ENCODE data around the gene TMEM208. TPM values are rescaled to one million over a fixed set of nuclear protein-coding genes. Genes with fewer than 3 reads are reported as not detected.

The TMEM208 gene
- total RNA-seq, 2 experiments from 2014 or later: 13.6 to 31.2 TPM

- no peaks in the 10 kb centered on the region for H3K27me3 Mint-ChIP-seq
- CTCF ChIA-PET: no interaction called here
- no peaks in the 10 kb centered on the region for H3K9me3 Mint-ChIP-seq (ENCODE audit: low read depth)
- POLR2A ChIA-PET: no interaction called here
- intact Hi-C loops (cut with DNase I, micrococcal nuclease): no loop called here
- DNase-seq (no peak), ATAC-seq (no peak)
- H3K4me3 Mint-ChIP-seq: no peak overlapping the region
- peaks cover 8% of the 10 kb centered on the region for H3K4me1 Mint-ChIP-seq
- no peak overlapping the region for H3K27ac Mint-ChIP-seq
- peaks cover 37% of the 10 kb centered on the region for H3K36me3 Mint-ChIP-seq (ENCODE audit: low read depth)
Measured at GRCh38 chr16:67200491-67200890, 26.4 kb upstream of the TMEM208 start.

- peaks cover 2% of the 10 kb centered on the region for H3K4me1 Mint-ChIP-seq
- CTCF ChIA-PET: no interaction called here
- H3K27me3 Mint-ChIP-seq: no peaks in the 10 kb centered on the region
- intact Hi-C loops (cut with DNase I, micrococcal nuclease): no loop called here
- H3K27ac Mint-ChIP-seq: no peak overlapping the region
- DNase-seq: no peak
- POLR2A ChIA-PET: no interaction called here
- no peaks in the 10 kb centered on the region for H3K9me3 Mint-ChIP-seq (ENCODE audit: low read depth)
- H3K4me3 Mint-ChIP-seq: no peak overlapping the region
- H3K36me3 Mint-ChIP-seq (ENCODE audit: low read depth): peaks cover 30% of the 10 kb centered on the region
- no peak for ATAC-seq
Measured at GRCh38 chr16:67201411-67202345, 25.3 kb upstream of the TMEM208 start.

- ChIA-PET POLR2A (no interaction called here), CTCF (interaction anchor here (0.6 kb wide), 1 partner anchor 246 kb away, joined by 3 read pairs; no protein-coding TSS in a partner anchor)
- intact Hi-C loops (cut with DNase I, micrococcal nuclease): no loop called here
- Mint-ChIP-seq H3K9me3 (ENCODE audit: low read depth) (no peaks in the 10 kb centered on the region), H3K36me3 (ENCODE audit: low read depth) (peaks cover 26% of the 10 kb centered on the region), H3K27ac (no peak overlapping the region), H3K4me1 (no peaks in the 10 kb centered on the region), H3K4me3 (no peak overlapping the region), H3K27me3 (no peaks in the 10 kb centered on the region)
- ATAC-seq (no peak), DNase-seq (no peak)
Measured at GRCh38 chr16:67202426-67202825, 24.5 kb upstream of the TMEM208 start.

- H3K4me3 Mint-ChIP-seq: no peak overlapping the region
- H3K27me3 Mint-ChIP-seq: no peaks in the 10 kb centered on the region
- no peak for ATAC-seq
- H3K4me1 Mint-ChIP-seq: no peaks in the 10 kb centered on the region
- no peak for DNase-seq
- H3K9me3 Mint-ChIP-seq (ENCODE audit: low read depth): no peaks in the 10 kb centered on the region
- H3K36me3 Mint-ChIP-seq (ENCODE audit: low read depth): peaks cover 21% of the 10 kb centered on the region
- intact Hi-C loops (cut with DNase I, micrococcal nuclease): no loop called here
- POLR2A ChIA-PET: no interaction called here
- no peak overlapping the region for H3K27ac Mint-ChIP-seq
- CTCF ChIA-PET: interaction anchor here (0.6 kb wide), 1 partner anchor 247 kb away, joined by 3 read pairs; no protein-coding TSS in a partner anchor
Measured at GRCh38 chr16:67202956-67203493, 23.9 kb upstream of the TMEM208 start.

GRCh38 chr16:67204076-67204475 is 22.9 kb upstream of the TMEM208 start:
- Mint-ChIP-seq H3K4me1 (no peaks in the 10 kb centered on the region), H3K4me3 (no peak overlapping the region), H3K9me3 (ENCODE audit: low read depth) (no peaks in the 10 kb centered on the region), H3K27ac (no peak overlapping the region), H3K36me3 (ENCODE audit: low read depth) (peaks cover 15% of the 10 kb centered on the region), H3K27me3 (no peaks in the 10 kb centered on the region)
- ATAC-seq: no peak
- POLR2A ChIA-PET: no interaction called here
- CTCF ChIA-PET: interaction anchor here (0.6 kb wide), 1 partner anchor 9 kb away, joined by 3 read pairs; no protein-coding TSS in a partner anchor
- intact Hi-C loops (cut with DNase I, micrococcal nuclease): no loop called here
- DNase-seq: no peak

GRCh38 chr16:67206129-67206837 is 20.6 kb upstream of the TMEM208 start:
- intact Hi-C loops (cut with DNase I, micrococcal nuclease): no loop called here
- H3K4me3 Mint-ChIP-seq: no peak overlapping the region
- H3K27me3 Mint-ChIP-seq: no peaks in the 10 kb centered on the region
- no peaks in the 10 kb centered on the region for H3K9me3 Mint-ChIP-seq (ENCODE audit: low read depth)
- ATAC-seq (no peak), DNase-seq (no peak)
- H3K36me3 Mint-ChIP-seq (ENCODE audit: low read depth): peaks cover 12% of the 10 kb centered on the region
- ChIA-PET POLR2A (no interaction called here), CTCF (interaction anchor here (1.0 to 1.3 kb wide), 2 partner anchors 9 to 30 kb away, joined by 4 to 7 read pairs; no protein-coding TSS in a partner anchor)
- H3K27ac Mint-ChIP-seq: peak overlapping the region; percentile 44
- H3K4me1 Mint-ChIP-seq: no peaks in the 10 kb centered on the region

GRCh38 chr16:67206838-67207248 is 20.1 kb upstream of the TMEM208 start:
- ChIA-PET CTCF (interaction anchor here (1.0 to 1.3 kb wide), 2 partner anchors 9 to 30 kb away, joined by 4 to 7 read pairs; no protein-coding TSS in a partner anchor), POLR2A (no interaction called here)
- intact Hi-C loops (cut with DNase I, micrococcal nuclease): no loop called here
- Mint-ChIP-seq H3K4me1 (no peaks in the 10 kb centered on the region), H3K27me3 (no peaks in the 10 kb centered on the region), H3K36me3 (ENCODE audit: low read depth) (peaks cover 11% of the 10 kb centered on the region), H3K4me3 (no peak overlapping the region), H3K9me3 (ENCODE audit: low read depth) (no peaks in the 10 kb centered on the region), H3K27ac (peak overlapping the region; percentile 27)
- DNase-seq: no peak
- no peak for ATAC-seq

- no peak overlapping the region for H3K4me3 Mint-ChIP-seq
- H3K27me3 Mint-ChIP-seq: no peaks in the 10 kb centered on the region
- H3K36me3 Mint-ChIP-seq (ENCODE audit: low read depth): peaks cover 8% of the 10 kb centered on the region
- ChIA-PET POLR2A (no interaction called here), CTCF (interaction anchor here (1.1 to 1.3 kb wide), 2 partner anchors 10 kb away, joined by 4 to 7 read pairs; no protein-coding TSS in a partner anchor)
- H3K27ac Mint-ChIP-seq: no peak overlapping the region
- no peaks in the 10 kb centered on the region for H3K4me1 Mint-ChIP-seq
- H3K9me3 Mint-ChIP-seq (ENCODE audit: low read depth): no peaks in the 10 kb centered on the region
- DNase-seq (no peak), ATAC-seq (no peak)
- intact Hi-C loops (cut with DNase I, micrococcal nuclease): no loop called here
Measured at GRCh38 chr16:67207249-67208091, 19.5 kb upstream of the TMEM208 start.

- H3K27me3 Mint-ChIP-seq: no peaks in the 10 kb centered on the region
- CTCF ChIA-PET: interaction anchor here (0.6 to 1.1 kb wide), 3 partner anchors 10 to 35 kb away, joined by 3 to 4 read pairs (median 3); no protein-coding TSS in a partner anchor
- POLR2A ChIA-PET: no interaction called here
- DNase-seq: no peak
- no peaks in the 10 kb centered on the region for H3K9me3 Mint-ChIP-seq (ENCODE audit: low read depth)
- H3K36me3 Mint-ChIP-seq (ENCODE audit: low read depth): peaks cover 7% of the 10 kb centered on the region
- intact Hi-C loops (cut with DNase I, micrococcal nuclease): no loop called here
- ATAC-seq: peak; percentile 11
- no peak overlapping the region for H3K27ac Mint-ChIP-seq
- no peaks in the 10 kb centered on the region for H3K4me1 Mint-ChIP-seq
- H3K4me3 Mint-ChIP-seq: no peak overlapping the region
Measured at GRCh38 chr16:67208154-67208896, 18.6 kb upstream of the TMEM208 start.

GRCh38 chr16:67209565-67209964 is 17.4 kb upstream of the TMEM208 start:
- Mint-ChIP-seq H3K4me1 (no peaks in the 10 kb centered on the region), H3K36me3 (ENCODE audit: low read depth) (peaks cover 4% of the 10 kb centered on the region), H3K27me3 (no peaks in the 10 kb centered on the region), H3K9me3 (ENCODE audit: low read depth) (no peaks in the 10 kb centered on the region), H3K27ac (no peak overlapping the region), H3K4me3 (no peak overlapping the region)
- intact Hi-C loops (cut with DNase I, micrococcal nuclease): no loop called here
- DNase-seq: no peak
- ATAC-seq: no peak
- CTCF ChIA-PET: no interaction called here
- POLR2A ChIA-PET: no interaction called here
